Activated CD8-positive, alpha-beta T cell treated with anti-CD3 and anti-CD28 coated beads for 36 hours (primary cell): ENCODE measurements around the gene CLASRP. TPM values are rescaled to one million over a fixed set of nuclear protein-coding genes. Genes with fewer than 3 reads are reported as not detected.

ENCODE experiments used
- ATAC-seq: fragments of 200-7000 bp; cut with Tn5 transposase; one replicate; pipeline ENCODE4 v1.10.0; 2021; ENCODE audit warnings: mild to moderate bottlenecking, moderate library complexity
- CTCF ChIA-PET: fragments of 350-600 bp; sonication (Branson Sonifier 250); formaldehyde crosslinking; loops from one replicate; lab custom pipeline; 2021; ENCODE audit warnings: antibody characterized with exemption; lab: Charles Lee
- POLR2A ChIA-PET: fragments of 350-600 bp; sonication (Branson Sonifier 250); formaldehyde crosslinking; loops from one replicate; lab custom pipeline; 2021; ENCODE audit warnings: antibody characterized with exemption; lab: Charles Lee
- DNase-seq: peaks from one replicate; pipeline ENCODE4 v3.0.0-alpha.2; 2020
- H3K27ac Mint-ChIP-seq: one replicate; pipeline ENCODE4 v1.8.0; 2021; ENCODE audit warnings: mild to moderate bottlenecking, mixed read lengths
- H3K27me3 Mint-ChIP-seq: one replicate; pipeline ENCODE4 v1.8.0; 2021; ENCODE audit warnings: mixed read lengths
- H3K36me3 Mint-ChIP-seq: one replicate; pipeline ENCODE4 v1.8.0; 2021; ENCODE audit warnings: low read depth, mixed read lengths
- H3K4me1 Mint-ChIP-seq: one replicate; pipeline ENCODE4 v1.8.0; 2021; ENCODE audit warnings: low read depth, mixed read lengths
- H3K4me3 Mint-ChIP-seq: one replicate; pipeline ENCODE4 v1.8.0; 2021; ENCODE audit warnings: mild to moderate bottlenecking, moderate library complexity, mixed read lengths
- H3K9me3 Mint-ChIP-seq: one replicate; pipeline ENCODE4 v1.8.0; 2021; ENCODE audit warnings: mixed read lengths
- CTCF ChIP-seq: fragments of 200-600 bp; IDR thresholded peaks from one replicate; pipeline ENCODE4 v1.8.0; 2022; ENCODE audit warnings: antibody characterized with exemption, mild to moderate bottlenecking
- intact Hi-C: fragments of 100-400 bp; cut with micrococcal nuclease; formaldehyde crosslinking; loops from one replicate; pipeline ENCODE4 v1.10.0; 2022
- total RNA-seq, 2 experiments: library from RNA; stranded (reverse); gene quantifications; one replicate each; pipeline ENCODE4 v1.2.3, GENCODE V29; 2021

Gene CLASRP
- total RNA-seq, 2 experiments from 2014 or later: 72.7 to 80.5 TPM

DNA sequence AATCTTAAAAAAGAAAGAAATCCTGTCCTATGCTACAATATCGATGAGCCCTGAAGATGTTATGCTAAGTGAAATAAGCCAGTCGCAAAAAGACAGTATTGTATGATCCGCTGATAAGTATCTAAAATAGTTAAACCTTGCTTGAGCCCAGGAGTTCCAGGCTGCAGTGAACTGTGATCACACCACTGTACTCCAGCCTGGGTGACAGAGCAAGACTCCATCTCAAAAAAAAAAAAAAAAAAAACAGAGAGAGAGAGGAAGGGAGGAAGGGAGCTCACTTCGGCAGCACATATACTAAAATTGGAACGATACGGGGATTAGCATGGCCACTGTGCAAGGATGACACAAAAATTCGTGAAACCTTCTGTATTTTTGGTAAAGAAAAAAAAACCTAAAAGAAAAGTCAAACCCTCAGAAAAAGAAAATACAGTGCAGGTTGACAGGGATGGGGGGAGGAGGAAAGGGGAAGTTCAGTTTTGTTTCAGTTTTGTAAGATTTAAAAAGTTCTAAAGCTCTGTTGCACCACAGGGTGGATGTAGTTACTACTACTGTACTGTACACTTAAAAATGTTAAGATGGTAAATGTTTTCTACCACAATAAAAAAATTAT is 8.4 kb downstream of the CLASRP start:
- Mint-ChIP-seq H3K27ac (peak overlapping the region; percentile 55), H3K4me3 (peak overlapping the region; percentile 15), H3K36me3 (peaks cover 22% of the 10 kb centered on the region), H3K4me1 (peaks cover 37% of the 10 kb centered on the region), H3K27me3 (no peaks in the 10 kb centered on the region), H3K9me3 (no peaks in the 10 kb centered on the region)
- ChIA-PET POLR2A (interaction anchor here (0.7 kb wide), 1 partner anchor 9 kb away, joined by 4 read pairs; no protein-coding TSS in a partner anchor), CTCF (interaction anchor here (1.6 kb wide), 1 partner anchor 12 kb away, joined by 7 read pairs; no protein-coding TSS in a partner anchor)
- DNase-seq (no peak), ATAC-seq (peak; percentile 37)
- intact Hi-C loops: no loop called here
- no peak for TF ChIP-seq CTCF

- no peak for DNase-seq
- Mint-ChIP-seq H3K27me3 (no peaks in the 10 kb centered on the region), H3K36me3 (peaks cover 25% of the 10 kb centered on the region), H3K27ac (peak overlapping the region; percentile 39), H3K4me1 (peaks cover 37% of the 10 kb centered on the region), H3K4me3 (no peak overlapping the region), H3K9me3 (no peaks in the 10 kb centered on the region)
- no peak for TF ChIP-seq CTCF
- CTCF ChIA-PET: interaction anchor here (1.0 to 1.4 kb wide), 4 partner anchors 11 to 77 kb away, joined by 3 to 8 read pairs (median 4); no protein-coding TSS in a partner anchor
- no peak for ATAC-seq
- POLR2A ChIA-PET: interaction anchor here (0.8 to 1.4 kb wide), 4 partner anchors 10 to 57 kb away, joined by 3 to 5 read pairs (median 4); partner anchors contain the start of gene CLASRP
- intact Hi-C loops: no loop called here
These were observed 10.4 kb downstream of the CLASRP start for GRCh38 chr19:45049073-45049736.

DNA sequence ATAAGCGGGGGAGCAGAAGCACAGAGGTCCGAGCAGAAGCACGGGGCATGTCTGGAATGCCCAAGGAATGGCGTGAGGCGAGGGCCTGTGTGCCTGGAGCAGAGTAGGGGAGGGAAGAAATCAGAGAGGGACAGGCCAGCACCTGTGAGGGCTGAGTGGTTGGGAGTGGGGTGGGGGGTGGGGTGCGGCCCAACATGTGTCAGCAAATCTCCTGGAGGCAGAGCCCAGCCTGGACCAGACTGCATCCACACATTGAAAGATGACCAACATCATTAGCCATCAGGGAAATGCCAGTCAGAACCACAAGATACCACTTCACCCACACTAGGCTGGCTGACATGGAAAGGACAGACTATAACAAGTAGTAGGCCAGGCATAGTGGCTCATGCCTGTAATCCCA is 11.2 kb downstream of the CLASRP start:
- ChIA-PET POLR2A (interaction anchor here (1.2 to 1.4 kb wide), 2 partner anchors 11 to 18 kb away, joined by 4 to 5 read pairs; partner anchors contain the start of gene CLASRP), CTCF (interaction anchor here (1.0 to 1.4 kb wide), 5 partner anchors 10 to 76 kb away, joined by 3 to 8 read pairs (median 3); no protein-coding TSS in a partner anchor)
- no peak for TF ChIP-seq CTCF
- ATAC-seq (no peak), DNase-seq (no peak)
- H3K36me3 Mint-ChIP-seq: peaks cover 27% of the 10 kb centered on the region
- intact Hi-C loops: no loop called here
- no peaks in the 10 kb centered on the region for H3K9me3 Mint-ChIP-seq
- H3K27me3 Mint-ChIP-seq: no peaks in the 10 kb centered on the region
- peaks cover 35% of the 10 kb centered on the region for H3K4me1 Mint-ChIP-seq
- H3K4me3 Mint-ChIP-seq: no peak overlapping the region
- no peak overlapping the region for H3K27ac Mint-ChIP-seq

DNA sequence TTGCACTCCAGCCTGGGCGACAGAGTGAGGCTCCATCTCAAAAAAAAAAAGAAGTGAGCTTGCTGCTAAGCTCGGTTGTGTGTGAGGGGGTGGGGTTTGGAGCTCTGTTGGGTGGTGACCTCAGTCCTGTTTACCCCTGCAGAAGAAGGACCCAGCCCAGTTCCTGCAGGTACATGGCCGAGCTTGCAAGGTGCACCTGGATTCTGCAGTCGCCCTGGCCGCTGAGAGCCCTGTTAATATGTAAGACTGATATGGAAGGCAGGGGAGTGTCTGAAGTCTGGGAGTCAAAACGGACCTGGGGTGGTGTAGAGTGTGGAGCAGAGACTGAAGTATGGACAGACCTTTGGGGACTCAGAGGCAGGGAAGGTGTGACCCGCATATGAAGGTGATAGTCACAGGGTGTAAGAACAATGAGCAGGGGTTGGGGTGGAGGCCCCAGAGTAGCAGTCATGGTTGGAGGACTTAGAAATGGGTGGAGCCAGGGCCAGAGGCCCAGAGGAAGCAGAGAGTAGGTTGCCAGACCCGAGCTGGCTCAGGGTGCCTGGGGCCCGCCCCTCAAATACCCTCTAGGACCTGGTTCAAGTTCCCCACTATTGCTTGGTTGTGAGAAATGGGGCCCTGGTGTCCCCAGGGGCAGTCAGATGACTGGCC is 13.2 kb downstream of the CLASRP start:
- ChIA-PET POLR2A (interaction anchor here (1.0 to 1.5 kb wide), 3 partner anchors 11 to 23 kb away, joined by 3 to 5 read pairs (median 4); partner anchors contain the start of gene CLASRP), CTCF (interaction anchor here (1.6 kb wide), 1 partner anchor 51 kb away, joined by 3 read pairs; the partner anchor contains the start of gene RELB)
- Mint-ChIP-seq H3K4me1 (peaks cover 16% of the 10 kb centered on the region), H3K27me3 (no peaks in the 10 kb centered on the region), H3K27ac (no peak overlapping the region), H3K9me3 (no peaks in the 10 kb centered on the region), H3K4me3 (no peak overlapping the region), H3K36me3 (peaks cover 23% of the 10 kb centered on the region)
- no peak for TF ChIP-seq CTCF
- ATAC-seq (no peak), DNase-seq (no peak)
- intact Hi-C loops: no loop called here
